DND-41 (cell line): Measurements from ENCODE around the gene ACSM5.

Experiments
- CTCF ChIP-seq: IDR thresholded peaks from 2 replicates; pipeline ENCODE4 v1.5.1; 2012; ENCODE audit warnings: borderline replicate concordance, low read length, moderate library complexity, mild to moderate bottlenecking; ENCODE audit not compliant: poor library complexity, severe bottlenecking; ENCODE audit errors: extremely low read depth
- EZH2 ChIP-seq: IDR thresholded peaks from 3 replicates; pipeline ENCODE4 v1.6.1; 2012; ENCODE audit warnings: borderline replicate concordance, low read depth, mild to moderate bottlenecking, moderate library complexity, low read length, inconsistent platforms; ENCODE audit not compliant: severe bottlenecking

GRCh38 chr16:20398603-20399002, 10.7 kb upstream of the ACSM5 start:
- no peak for TF ChIP-seq CTCF
- no peak for TF ChIP-seq EZH2
